Sigmoid colon (tissue), 4 donors: ENCODE results near the gene SNRNP40.

Experiments
- CTCF ChIP-seq, 4 experiments: fragments of 450-650 bp in 3 of 4; fragments of 200-600 bp in 1 of 4; IDR thresholded peaks; one replicate each; pipeline ENCODE4 v1.5.1; 2016 to 2019; ENCODE audit warnings: antibody characterized with exemption in 4 of 4, mild to moderate bottlenecking in 3 of 4, moderate library complexity in 2 of 4
- EP300 ChIP-seq, 4 donors: sonication (generic); formaldehyde crosslinking; IDR thresholded peaks; one replicate each; pipeline ENCODE4 v1.6.1; 2017; ENCODE audit warnings: antibody characterized with exemption in 4 of 4
- POLR2A ChIP-seq, 2 donors: fragments of 450-650 bp; IDR thresholded peaks; one replicate each; pipeline ENCODE4 v1.6.1; 2016; ENCODE audit warnings: antibody characterized with exemption in 2 of 2, mild to moderate bottlenecking in 2 of 2, moderate library complexity in 2 of 2
- POLR2AphosphoS5 ChIP-seq, 4 donors: sonication (generic); formaldehyde crosslinking; IDR thresholded peaks; one replicate each; pipeline ENCODE4 v1.6.1; 2017; ENCODE audit warnings: antibody characterized with exemption in 4 of 4

GRCh38 chr1:31238986-31239613 is 57.5 kb downstream of the SNRNP40 start:
- no peak for TF ChIP-seq POLR2AphosphoS5 (IDR thresholded peaks at IDR 0.05)
- TF ChIP-seq CTCF (IDR thresholded peaks at IDR 0.05) = no peak
- no peak for TF ChIP-seq POLR2A (IDR thresholded peaks at IDR 0.05)
- TF ChIP-seq EP300 (IDR thresholded peaks at IDR 0.05) = no peak
